Measurements from ENCODE around the gene NR4A3. TPM values are rescaled to one million over a fixed set of nuclear protein-coding genes. Genes with fewer than 3 reads are reported as not detected.

The NR4A3 gene
- total RNA-seq, 1 donor from 2014 or later, result 2.0 TPM

- DNase-seq (ENCODE audit: extremely low spot score, unreplicated experiment), result no peak
- Mint-ChIP-seq H3K9me3 (no peaks in the 10 kb centered on the region), H3K27ac (no peak overlapping the region), H3K4me1 (ENCODE audit: unreplicated experiment) (no peaks in the 10 kb centered on the region), H3K4me3 (no peak overlapping the region), H3K36me3 (no peaks in the 10 kb centered on the region), H3K27me3 (no peaks in the 10 kb centered on the region)
- TF ChIP-seq, protein P1, sequence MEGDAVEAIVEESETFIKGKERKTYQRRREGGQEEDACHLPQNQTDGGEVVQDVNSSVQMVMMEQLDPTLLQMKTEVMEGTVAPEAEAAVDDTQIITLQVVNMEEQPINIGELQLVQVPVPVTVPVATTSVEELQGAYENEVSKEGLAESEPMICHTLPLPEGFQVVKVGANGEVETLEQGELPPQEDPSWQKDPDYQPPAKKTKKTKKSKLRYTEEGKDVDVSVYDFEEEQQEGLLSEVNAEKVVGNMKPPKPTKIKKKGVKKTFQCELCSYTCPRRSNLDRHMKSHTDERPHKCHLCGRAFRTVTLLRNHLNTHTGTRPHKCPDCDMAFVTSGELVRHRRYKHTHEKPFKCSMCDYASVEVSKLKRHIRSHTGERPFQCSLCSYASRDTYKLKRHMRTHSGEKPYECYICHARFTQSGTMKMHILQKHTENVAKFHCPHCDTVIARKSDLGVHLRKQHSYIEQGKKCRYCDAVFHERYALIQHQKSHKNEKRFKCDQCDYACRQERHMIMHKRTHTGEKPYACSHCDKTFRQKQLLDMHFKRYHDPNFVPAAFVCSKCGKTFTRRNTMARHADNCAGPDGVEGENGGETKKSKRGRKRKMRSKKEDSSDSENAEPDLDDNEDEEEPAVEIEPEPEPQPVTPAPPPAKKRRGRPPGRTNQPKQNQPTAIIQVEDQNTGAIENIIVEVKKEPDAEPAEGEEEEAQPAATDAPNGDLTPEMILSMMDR (conservative IDR thresholded peaks at IDR 0.05), result no peak
Measured at GRCh38 chr9:99782962-99783718, 38.5 kb upstream of the NR4A3 start.

- no peak for DNase-seq (ENCODE audit: extremely low spot score, unreplicated experiment)
- no peak overlapping the region for H3K27ac Mint-ChIP-seq
- TF ChIP-seq, protein P1 (conservative IDR thresholded peaks at IDR 0.05), result no peak
- no peaks in the 10 kb centered on the region for H3K4me1 Mint-ChIP-seq (ENCODE audit: unreplicated experiment)
- H3K4me3 Mint-ChIP-seq, result no peak overlapping the region
- no peaks in the 10 kb centered on the region for H3K36me3 Mint-ChIP-seq
- H3K9me3 Mint-ChIP-seq, result no peaks in the 10 kb centered on the region
- no peaks in the 10 kb centered on the region for H3K27me3 Mint-ChIP-seq
Measured at GRCh38 chr9:99783799-99784198, 37.9 kb upstream of the NR4A3 start.

DNA sequence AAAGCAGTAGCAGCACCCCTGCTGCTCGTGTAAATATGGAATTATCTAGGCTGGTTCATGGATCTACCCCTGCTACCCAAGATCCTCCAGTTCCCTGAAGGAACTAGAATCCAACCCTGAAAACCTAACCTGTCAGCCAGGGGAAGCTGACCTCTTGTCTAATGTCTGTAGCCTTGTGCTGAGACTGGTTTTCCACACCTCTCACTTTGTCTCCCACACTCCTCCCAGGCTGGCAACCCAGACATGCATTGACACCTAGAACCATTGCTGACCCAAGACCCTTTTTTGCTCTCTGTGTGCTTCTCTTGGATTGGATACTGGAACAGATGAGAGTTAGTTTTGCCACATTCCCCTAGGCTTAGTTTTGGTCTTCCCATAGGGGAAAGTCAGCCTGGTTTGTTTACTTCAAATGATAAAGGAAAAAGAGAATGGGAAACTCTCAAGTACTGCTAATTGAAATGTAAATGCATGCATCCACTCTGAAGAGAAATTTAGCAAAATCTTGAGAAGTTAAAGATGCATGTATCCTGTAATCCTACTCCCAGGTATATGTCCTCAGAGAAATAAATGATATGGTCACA is 36.6 kb upstream of the NR4A3 start:
- Mint-ChIP-seq H3K9me3 (no peaks in the 10 kb centered on the region), H3K4me3 (no peak overlapping the region), H3K36me3 (no peaks in the 10 kb centered on the region), H3K27ac (no peak overlapping the region), H3K27me3 (no peaks in the 10 kb centered on the region), H3K4me1 (ENCODE audit: unreplicated experiment) (no peaks in the 10 kb centered on the region)
- TF ChIP-seq, protein P1 (conservative IDR thresholded peaks at IDR 0.05), result no peak
- no peak for DNase-seq (ENCODE audit: extremely low spot score, unreplicated experiment)

DNA sequence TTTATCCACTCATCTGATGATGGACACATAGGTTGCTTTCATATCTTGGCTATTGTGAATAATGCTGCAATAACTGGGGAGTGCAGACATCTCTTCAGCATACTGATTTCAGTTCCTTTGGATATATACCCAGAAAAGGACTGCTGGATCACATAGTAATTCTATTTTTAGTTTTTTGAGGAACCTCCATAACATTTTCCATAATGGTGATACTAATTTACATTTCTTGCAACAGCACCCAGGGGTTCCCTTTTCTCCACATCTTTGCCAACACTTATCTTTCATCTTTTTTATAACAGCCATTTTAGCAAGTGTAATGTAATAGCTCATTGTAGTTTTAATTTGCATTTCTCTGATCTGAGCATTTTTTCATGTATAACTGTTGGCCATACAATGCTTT is 34.1 kb upstream of the NR4A3 start:
- Mint-ChIP-seq H3K4me1 (ENCODE audit: unreplicated experiment) (no peaks in the 10 kb centered on the region), H3K36me3 (no peaks in the 10 kb centered on the region), H3K4me3 (no peak overlapping the region), H3K27me3 (no peaks in the 10 kb centered on the region), H3K27ac (no peak overlapping the region), H3K9me3 (no peaks in the 10 kb centered on the region)
- DNase-seq (ENCODE audit: extremely low spot score, unreplicated experiment), result no peak
- TF ChIP-seq, protein P1 (conservative IDR thresholded peaks at IDR 0.05), result no peak

- H3K36me3 Mint-ChIP-seq, result no peaks in the 10 kb centered on the region
- no peak for DNase-seq (ENCODE audit: extremely low spot score, unreplicated experiment)
- H3K9me3 Mint-ChIP-seq, result no peaks in the 10 kb centered on the region
- H3K4me1 Mint-ChIP-seq (ENCODE audit: unreplicated experiment), result no peaks in the 10 kb centered on the region
- no peak overlapping the region for H3K27ac Mint-ChIP-seq
- TF ChIP-seq, protein P1 (conservative IDR thresholded peaks at IDR 0.05), result no peak
- no peaks in the 10 kb centered on the region for H3K27me3 Mint-ChIP-seq
- no peak overlapping the region for H3K4me3 Mint-ChIP-seq
Measured at GRCh38 chr9:99793528-99793927, 28.2 kb upstream of the NR4A3 start.

Measured in type B pancreatic cell (in vitro differentiated cells).